HCT116 (cell line): ENCODE data around the gene COX6A2. TPM values are rescaled to one million over a fixed set of nuclear protein-coding genes. Genes with fewer than 3 reads are reported as not detected.

Source experiments
- ATAC-seq: fragments of 200-7000 bp; cut with Tn5 transposase; 2 replicates; pipeline ENCODE4 v1.9.1; 2020; ENCODE audit warnings: mild to moderate bottlenecking, moderate library complexity
- BruUV-seq: library from RNA; stranded (reverse); fragments of 400-500 nt; replicated peaks from 2 replicates; lab custom pipeline; 2021; lab: Mats Ljungman, UMichigan
- CTCF ChIA-PET: fragments of 300-600 bp; sonication (Branson Sonifier 250); formaldehyde crosslinking; loops from one replicate; lab custom pipeline; 2021; ENCODE audit warnings: antibody characterized with exemption; lab: Charles Lee
- POLR2A ChIA-PET: fragments of 300-600, 350-600 bp; sonication (Branson Sonifier 250); formaldehyde crosslinking; loops from one replicate; lab custom pipeline; 2021; ENCODE audit warnings: antibody characterized with exemption; lab: Charles Lee
- RAD21 ChIA-PET, 2 experiments: fragments of 300-600 bp; sonication (Branson Sonifier 250); formaldehyde crosslinking; loops; one replicate each; lab custom pipeline; 2023; ENCODE audit warnings: low total read pairs in 2 of 2; ENCODE audit not compliant: uncharacterized antibody in 2 of 2, unreplicated experiment in 2 of 2, low non-redundant PET in 1 of 2; lab: Charles Lee
- DNase-seq: peaks from one replicate; pipeline ENCODE4 v3.0.0-alpha.2; 2010; ENCODE audit warnings: low read depth, low spot score
- H2AFZ ChIP-seq: fragments of 200-600 bp; shearing (Covaris generic), sonication (generic); 2 replicates; pipeline ENCODE4 v1.6.1; 2017; ENCODE audit warnings: low read depth, mixed run types, mixed read lengths, antibody characterized with exemption, low read length; ENCODE audit not compliant: poor library complexity, severe bottlenecking
- H3K27ac ChIP-seq: 2 replicates; pipeline ENCODE4 v1.5.1; 2012; ENCODE audit warnings: low read depth, low read length
- H3K27me3 ChIP-seq: fragments of 200-600 bp; sonication (generic); 2 replicates; pipeline ENCODE4 v1.6.1; 2016; ENCODE audit warnings: mixed run types, low read length, mixed read lengths; ENCODE audit not compliant: insufficient read depth
- H3K36me3 ChIP-seq, 2 experiments: fragments of 200-500 bp in 1 of 2; fragments of 200-600 bp in 1 of 2; sonication (Bioruptor generic) in 1 of 2; sonication (generic) in 1 of 2; 2 replicates each; pipeline versions ENCODE4 v1.5.1 to v1.6.1; 2014 to 2016; ENCODE audit warnings: low read length in 2 of 2, inconsistent platforms in 1 of 2, mixed read lengths in 1 of 2, mixed run types in 1 of 2; ENCODE audit not compliant: insufficient read depth in 2 of 2, control insufficient read depth in 1 of 2
- H3K4me1 ChIP-seq, 2 experiments: fragments of 200-600 bp in 1 of 2; sonication (generic) in 1 of 2; 2 replicates each; pipeline versions ENCODE4 v1.5.1 to v1.6.1; 2012 to 2017; ENCODE audit warnings: low read length in 2 of 2, inconsistent platforms in 1 of 2, mild to moderate bottlenecking in 1 of 2, mixed read lengths in 1 of 2, mixed run types in 1 of 2, moderate library complexity in 1 of 2; ENCODE audit not compliant: insufficient read depth in 2 of 2, control insufficient read depth in 1 of 2
- H3K4me2 ChIP-seq: fragments of 200-600 bp; sonication (generic); 2 replicates; pipeline ENCODE4 v1.6.1; 2017; ENCODE audit warnings: mixed run types, low read length, mixed read lengths
- H3K4me3 ChIP-seq, 2 experiments: fragments of 200-600 bp in 1 of 2; sonication (generic) in 1 of 2; replicated peaks in 1 of 2; 2 replicates each; pipeline ENCODE4 v1.5.1; 2011 to 2016; ENCODE audit warnings: low read length in 2 of 2, control low read depth in 1 of 2, low read depth in 1 of 2, mild to moderate bottlenecking in 1 of 2, mixed read lengths in 1 of 2, mixed run types in 1 of 2
- H3K79me2 ChIP-seq: fragments of 200-600 bp; sonication (generic); 2 replicates; pipeline ENCODE4 v1.6.1; 2017; ENCODE audit warnings: mild to moderate bottlenecking, mixed run types, low read length, moderate library complexity, mixed read lengths; ENCODE audit not compliant: insufficient read depth
- H3K9ac ChIP-seq: fragments of 200-600 bp; sonication (generic); 2 replicates; pipeline ENCODE4 v1.6.1; 2016; ENCODE audit warnings: low read length, mixed read lengths
- H3K9me2 ChIP-seq: fragments of 200-600 bp; sonication (generic), shearing (Covaris generic); 2 replicates; pipeline ENCODE4 v1.6.1; 2017; ENCODE audit warnings: mixed run types, mild to moderate bottlenecking, moderate library complexity; ENCODE audit not compliant: insufficient read depth
- H3K9me3 ChIP-seq, 2 experiments: fragments of 200-500 bp in 1 of 2; fragments of 200-600 bp in 1 of 2; sonication (Bioruptor generic) in 1 of 2; sonication (generic) in 1 of 2; 2 replicates each; pipeline ENCODE4 v1.6.1; 2014 to 2017; ENCODE audit warnings: low read length in 2 of 2, mixed read lengths in 2 of 2, inconsistent platforms in 1 of 2, low read depth in 1 of 2, mild to moderate bottlenecking in 1 of 2, mixed run types in 1 of 2, moderate library complexity in 1 of 2; ENCODE audit not compliant: control insufficient read depth in 1 of 2, insufficient read depth in 1 of 2
- H4K20me1 ChIP-seq: fragments of 200-600 bp; sonication (generic), shearing (Covaris generic); 2 replicates; pipeline ENCODE4 v1.6.1; 2017; ENCODE audit warnings: mixed run types, mild to moderate bottlenecking, moderate library complexity; ENCODE audit not compliant: insufficient read depth
- MAX ChIP-seq: IDR thresholded peaks from 2 replicates; pipeline ENCODE4 v1.6.1; 2012
- POLR2A ChIP-seq: IDR thresholded peaks from 2 replicates; pipeline ENCODE4 v1.7.0; 2011; ENCODE audit warnings: borderline replicate concordance; ENCODE audit not compliant: insufficient read depth, insufficient read length; ENCODE audit errors: extremely low read depth
- POLR2AphosphoS5 ChIP-seq: IDR thresholded peaks from 2 replicates; pipeline ENCODE4 v1.6.1; 2011; ENCODE audit warnings: mild to moderate bottlenecking, low read depth, low read length, moderate library complexity
- TCF7L2 ChIP-seq: IDR thresholded peaks from 2 replicates; pipeline ENCODE4 v1.7.0; 2011; ENCODE audit warnings: borderline replicate concordance, inconsistent platforms; ENCODE audit not compliant: insufficient read depth, insufficient read length; ENCODE audit errors: extremely low read depth
- YY1 ChIP-seq: IDR thresholded peaks from 2 replicates; pipeline ENCODE4 v1.6.1; 2011; ENCODE audit warnings: low read length, low read depth, moderate library complexity, mild to moderate bottlenecking; ENCODE audit not compliant: insufficient replicate concordance; ENCODE audit errors: extremely low read depth
- intact Hi-C: fragments of 100-400 bp; cut with micrococcal nuclease; formaldehyde crosslinking; loops from 2 replicates; pipeline ENCODE4 v1.10.0; 2022
- total RNA-seq: library from RNA; stranded (reverse); gene quantifications from one replicate; pipeline ENCODE4 v1.2.1, GENCODE V29; 2021; ENCODE audit not compliant: unreplicated experiment
- TF ChIP-seq, protein P1 (sequence below): IDR thresholded peaks from 2 replicates; pipeline ENCODE4 v1.6.1; 2011; ENCODE audit warnings: mild to moderate bottlenecking, low read length, moderate library complexity; ENCODE audit not compliant: insufficient replicate concordance; ENCODE audit errors: extremely low read depth

COX6A2 gene
- total RNA-seq, 1 experiment from 2014 or later, result not detected

- Histone ChIP-seq H3K4me2 (peak overlapping the region; percentile 98), H3K27me3 (no peaks in the 10 kb centered on the region), H3K36me3 (no peaks in the 10 kb centered on the region), H3K9ac (peak overlapping the region; percentile 52), H4K20me1 (no peaks in the 10 kb centered on the region), H3K79me2 (no peaks in the 10 kb centered on the region), H2AFZ (peak overlapping the region; percentile 68), H3K27ac (peak overlapping the region; percentile 34; the same call in 1 of the 2 replicates), H3K9me2 (no peaks in the 10 kb centered on the region), H3K4me1 (peaks cover 9 to 22% of the 10 kb centered on the region in 2 experiments), H3K9me3 (no peaks in the 10 kb centered on the region), H3K4me3 (peak overlapping the region; percentile 66 to 72)
- BruUV-seq, result no TSS peak
- intact Hi-C loops, result loop anchor here (5.0 kb wide), 1 partner anchor 226 kb away; no protein-coding TSS in a partner anchor
- ChIA-PET POLR2A (interaction anchor here (1.2 kb wide), 1 partner anchor 16 kb away, joined by 3 read pairs; no protein-coding TSS in a partner anchor), CTCF (interaction anchor here (1.0 kb wide), 1 partner anchor 11 kb away, joined by 8 read pairs; no protein-coding TSS in a partner anchor), RAD21 (no interaction called here)
- DNase-seq (no peak), ATAC-seq (no peak)
- TF ChIP-seq TCF7L2 (no peak), MAX (no peak), YY1 (no peak), POLR2A (no peak), POLR2AphosphoS5 (no peak)
- TF ChIP-seq, protein P1, sequence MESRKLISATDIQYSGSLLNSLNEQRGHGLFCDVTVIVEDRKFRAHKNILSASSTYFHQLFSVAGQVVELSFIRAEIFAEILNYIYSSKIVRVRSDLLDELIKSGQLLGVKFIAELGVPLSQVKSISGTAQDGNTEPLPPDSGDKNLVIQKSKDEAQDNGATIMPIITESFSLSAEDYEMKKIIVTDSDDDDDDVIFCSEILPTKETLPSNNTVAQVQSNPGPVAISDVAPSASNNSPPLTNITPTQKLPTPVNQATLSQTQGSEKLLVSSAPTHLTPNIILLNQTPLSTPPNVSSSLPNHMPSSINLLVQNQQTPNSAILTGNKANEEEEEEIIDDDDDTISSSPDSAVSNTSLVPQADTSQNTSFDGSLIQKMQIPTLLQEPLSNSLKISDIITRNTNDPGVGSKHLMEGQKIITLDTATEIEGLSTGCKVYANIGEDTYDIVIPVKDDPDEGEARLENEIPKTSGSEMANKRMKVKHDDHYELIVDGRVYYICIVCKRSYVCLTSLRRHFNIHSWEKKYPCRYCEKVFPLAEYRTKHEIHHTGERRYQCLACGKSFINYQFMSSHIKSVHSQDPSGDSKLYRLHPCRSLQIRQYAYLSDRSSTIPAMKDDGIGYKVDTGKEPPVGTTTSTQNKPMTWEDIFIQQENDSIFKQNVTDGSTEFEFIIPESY, result no peak
Measured at GRCh38 chr16:31471241-31471874, 43.2 kb upstream of the COX6A2 start.
